Measurements from ENCODE around the gene PLTP.

DNA sequence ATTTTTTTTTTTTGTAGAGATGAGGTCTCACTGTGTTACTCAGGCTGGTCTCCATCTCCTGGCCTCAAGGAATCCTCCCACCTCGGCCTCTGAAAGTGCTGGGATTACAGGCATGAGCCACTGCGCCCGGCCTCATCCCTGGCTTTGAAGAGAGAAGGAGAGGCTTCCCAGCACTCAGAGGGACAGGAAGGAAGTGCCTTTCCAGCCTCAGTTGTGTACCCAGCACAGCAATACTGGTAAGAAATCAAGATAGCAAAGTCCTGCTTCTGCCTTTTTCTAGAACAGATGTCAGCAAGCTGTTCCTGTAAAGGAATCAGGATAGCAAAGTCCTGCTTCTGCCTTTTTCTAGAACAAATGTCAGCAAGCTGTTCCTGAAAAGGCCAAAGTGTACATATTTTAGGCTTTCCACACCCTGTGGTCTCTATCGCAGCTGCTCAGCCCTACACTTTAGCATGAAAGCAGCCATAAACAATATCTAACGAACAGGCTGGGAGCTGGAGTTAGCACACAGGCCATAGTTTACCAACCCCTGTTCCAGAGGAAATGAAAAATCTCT is 6.3 kb upstream of the PLTP start:
- TF ChIP-seq, protein P1, sequence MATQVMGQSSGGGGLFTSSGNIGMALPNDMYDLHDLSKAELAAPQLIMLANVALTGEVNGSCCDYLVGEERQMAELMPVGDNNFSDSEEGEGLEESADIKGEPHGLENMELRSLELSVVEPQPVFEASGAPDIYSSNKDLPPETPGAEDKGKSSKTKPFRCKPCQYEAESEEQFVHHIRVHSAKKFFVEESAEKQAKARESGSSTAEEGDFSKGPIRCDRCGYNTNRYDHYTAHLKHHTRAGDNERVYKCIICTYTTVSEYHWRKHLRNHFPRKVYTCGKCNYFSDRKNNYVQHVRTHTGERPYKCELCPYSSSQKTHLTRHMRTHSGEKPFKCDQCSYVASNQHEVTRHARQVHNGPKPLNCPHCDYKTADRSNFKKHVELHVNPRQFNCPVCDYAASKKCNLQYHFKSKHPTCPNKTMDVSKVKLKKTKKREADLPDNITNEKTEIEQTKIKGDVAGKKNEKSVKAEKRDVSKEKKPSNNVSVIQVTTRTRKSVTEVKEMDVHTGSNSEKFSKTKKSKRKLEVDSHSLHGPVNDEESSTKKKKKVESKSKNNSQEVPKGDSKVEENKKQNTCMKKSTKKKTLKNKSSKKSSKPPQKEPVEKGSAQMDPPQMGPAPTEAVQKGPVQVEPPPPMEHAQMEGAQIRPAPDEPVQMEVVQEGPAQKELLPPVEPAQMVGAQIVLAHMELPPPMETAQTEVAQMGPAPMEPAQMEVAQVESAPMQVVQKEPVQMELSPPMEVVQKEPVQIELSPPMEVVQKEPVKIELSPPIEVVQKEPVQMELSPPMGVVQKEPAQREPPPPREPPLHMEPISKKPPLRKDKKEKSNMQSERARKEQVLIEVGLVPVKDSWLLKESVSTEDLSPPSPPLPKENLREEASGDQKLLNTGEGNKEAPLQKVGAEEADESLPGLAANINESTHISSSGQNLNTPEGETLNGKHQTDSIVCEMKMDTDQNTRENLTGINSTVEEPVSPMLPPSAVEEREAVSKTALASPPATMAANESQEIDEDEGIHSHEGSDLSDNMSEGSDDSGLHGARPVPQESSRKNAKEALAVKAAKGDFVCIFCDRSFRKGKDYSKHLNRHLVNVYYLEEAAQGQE (IDR thresholded peaks at IDR 0.05; ENCODE audit: low read depth), result no peak
- TF ChIP-seq RAD21 (IDR thresholded peaks at IDR 0.05; ENCODE audit: low read depth) (no peak), ZBTB7A (IDR thresholded peaks at IDR 0.05; ENCODE audit: low read depth) (no peak), TAF1 (IDR thresholded peaks at IDR 0.05; ENCODE audit: low read depth) (no peak), EP300 (IDR thresholded peaks at IDR 0.05; ENCODE audit: borderline replicate concordance) (no peak), CREB1 (IDR thresholded peaks at IDR 0.05; ENCODE audit: low read depth) (no peak), CEBPB (IDR thresholded peaks at IDR 0.05) (no peak), TEAD4 (IDR thresholded peaks at IDR 0.05) (no peak), NFIC (IDR thresholded peaks at IDR 0.05) (no peak), FOXM1 (IDR thresholded peaks at IDR 0.05; ENCODE audit: borderline replicate concordance, low read depth) (no peak), YY1 (IDR thresholded peaks at IDR 0.05; ENCODE audit: low read depth) (no peak)
- TF ChIP-seq, protein P2, sequence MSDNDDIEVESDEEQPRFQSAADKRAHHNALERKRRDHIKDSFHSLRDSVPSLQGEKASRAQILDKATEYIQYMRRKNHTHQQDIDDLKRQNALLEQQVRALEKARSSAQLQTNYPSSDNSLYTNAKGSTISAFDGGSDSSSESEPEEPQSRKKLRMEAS (IDR thresholded peaks at IDR 0.05), result no peak
- TF ChIP-seq, protein P3, sequence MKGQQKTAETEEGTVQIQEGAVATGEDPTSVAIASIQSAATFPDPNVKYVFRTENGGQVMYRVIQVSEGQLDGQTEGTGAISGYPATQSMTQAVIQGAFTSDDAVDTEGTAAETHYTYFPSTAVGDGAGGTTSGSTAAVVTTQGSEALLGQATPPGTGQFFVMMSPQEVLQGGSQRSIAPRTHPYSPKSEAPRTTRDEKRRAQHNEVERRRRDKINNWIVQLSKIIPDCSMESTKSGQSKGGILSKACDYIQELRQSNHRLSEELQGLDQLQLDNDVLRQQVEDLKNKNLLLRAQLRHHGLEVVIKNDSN (IDR thresholded peaks at IDR 0.05), result no peak
